ENCODE results near the gene TAOK2.
"Not testable (repeated sequence)": the region's sequence is repeated elsewhere in the genome, so short reads cannot be mapped to it uniquely, and the experiment has no call there.

Gene TAOK2

DNA sequence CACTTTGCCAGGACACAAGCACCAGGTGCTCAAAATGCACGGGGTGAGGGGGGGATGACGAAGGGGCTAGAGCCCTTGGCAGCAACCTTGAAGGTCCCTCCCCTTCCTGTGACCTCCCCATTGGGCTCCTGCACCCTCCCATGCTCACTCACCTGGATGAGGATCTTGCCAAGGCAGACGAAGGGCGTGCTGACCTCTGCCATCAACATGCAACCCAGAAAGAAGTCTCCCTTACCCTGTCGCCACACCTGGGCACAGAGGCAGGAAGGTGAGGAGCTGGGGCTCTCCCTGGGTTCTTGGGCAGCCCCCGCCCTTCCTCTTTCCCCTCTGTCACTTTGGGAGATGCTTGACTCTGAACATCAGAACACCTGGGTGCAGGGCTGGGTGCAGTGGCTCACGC is 51.9 kb downstream of the TAOK2 start:
- DNase-seq: no peak

DNA sequence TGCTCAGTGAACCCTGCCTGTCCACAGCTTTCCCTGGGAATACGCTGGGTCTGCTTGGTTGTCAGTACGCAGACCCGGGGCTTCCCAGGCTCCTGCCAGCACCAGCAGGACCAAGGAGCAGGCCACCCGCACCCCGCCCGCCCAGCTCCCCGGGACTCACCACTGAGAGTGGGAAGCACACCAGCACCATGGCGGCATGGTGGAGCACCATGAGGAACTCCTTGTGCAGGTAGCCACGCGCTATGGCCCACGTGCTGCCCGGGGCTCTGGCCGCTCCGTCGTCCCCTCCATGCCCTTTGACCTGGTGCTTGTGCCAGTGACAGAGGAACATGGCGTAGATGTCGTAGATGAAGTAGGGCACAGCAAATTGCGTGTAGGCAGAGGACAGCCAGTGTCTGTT is 52.8 kb downstream of the TAOK2 start:
- no peak for DNase-seq

DNA sequence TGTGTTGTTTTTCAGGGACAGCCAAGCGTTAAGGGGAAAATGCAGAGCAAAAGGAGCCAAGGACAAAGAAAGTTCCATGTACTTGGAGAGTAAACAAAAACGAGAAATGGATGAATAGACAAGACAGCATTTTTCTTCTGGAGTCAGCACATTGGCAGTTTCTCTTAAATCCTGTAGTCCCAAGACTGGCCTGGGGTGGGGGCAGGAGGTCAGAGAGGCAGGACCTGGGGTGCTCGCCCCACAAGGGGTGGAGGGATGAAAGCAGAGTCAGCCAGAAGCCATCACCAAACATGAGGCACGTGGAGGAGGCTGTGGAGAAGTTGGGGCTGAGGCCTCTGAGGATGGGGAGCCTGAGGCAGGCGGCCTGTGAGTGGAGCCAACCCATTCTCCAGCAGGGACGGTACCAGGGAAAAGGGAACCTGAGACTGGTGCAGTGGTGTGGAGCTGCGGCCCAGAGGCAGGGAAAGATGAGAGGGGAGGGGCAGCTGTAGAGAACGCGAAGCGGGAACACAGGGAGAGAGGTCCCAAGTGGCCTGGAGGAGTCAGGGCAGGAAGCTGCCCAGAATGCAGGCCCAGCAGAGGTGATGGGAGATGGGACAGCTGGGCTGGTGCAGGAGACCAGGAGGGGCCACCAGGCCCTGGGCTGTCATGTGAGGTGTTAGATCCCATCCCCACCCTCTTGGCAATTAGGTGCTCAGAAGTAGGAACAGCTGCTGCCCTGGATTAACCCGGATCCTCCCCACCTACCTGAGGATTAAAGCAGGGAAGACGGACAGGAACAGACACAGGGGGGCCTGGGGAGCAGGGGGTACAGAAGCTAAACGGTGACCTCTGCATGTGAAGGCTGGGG is 54.1 kb downstream of the TAOK2 start:
- DNase-seq: no peak

DNA sequence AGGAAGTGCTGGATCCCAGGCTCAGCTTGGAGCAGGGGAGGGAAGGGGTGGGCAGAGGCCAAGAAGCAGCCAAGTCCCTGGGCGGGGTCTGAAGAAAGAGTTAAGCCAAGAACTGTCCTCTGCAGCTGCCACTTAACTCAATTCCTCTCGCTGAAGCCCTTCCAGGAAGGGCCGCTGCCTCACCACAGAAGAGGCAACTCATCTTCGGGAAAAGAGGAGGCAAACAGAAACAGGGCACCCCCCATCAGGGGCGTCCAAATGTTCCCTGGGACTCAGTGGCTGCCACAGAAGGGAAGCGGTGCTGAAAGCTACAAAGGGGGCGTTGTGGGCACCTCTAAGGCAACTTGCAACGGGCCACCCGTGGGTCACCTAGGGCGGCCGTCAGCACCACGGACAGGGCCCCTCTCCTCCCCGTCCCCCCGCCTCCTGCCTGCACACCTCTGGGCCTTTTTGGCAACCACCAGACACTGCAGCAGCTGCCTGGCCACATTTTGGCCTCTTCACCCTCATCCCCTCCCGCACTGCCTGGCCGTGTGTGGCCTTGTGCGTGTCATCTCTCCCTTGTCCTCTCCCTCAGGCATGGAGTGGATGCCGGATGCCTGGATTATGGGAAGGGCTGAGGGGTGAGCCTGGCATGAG is 54.9 kb downstream of the TAOK2 start:
- DNase-seq: no peak

DNA sequence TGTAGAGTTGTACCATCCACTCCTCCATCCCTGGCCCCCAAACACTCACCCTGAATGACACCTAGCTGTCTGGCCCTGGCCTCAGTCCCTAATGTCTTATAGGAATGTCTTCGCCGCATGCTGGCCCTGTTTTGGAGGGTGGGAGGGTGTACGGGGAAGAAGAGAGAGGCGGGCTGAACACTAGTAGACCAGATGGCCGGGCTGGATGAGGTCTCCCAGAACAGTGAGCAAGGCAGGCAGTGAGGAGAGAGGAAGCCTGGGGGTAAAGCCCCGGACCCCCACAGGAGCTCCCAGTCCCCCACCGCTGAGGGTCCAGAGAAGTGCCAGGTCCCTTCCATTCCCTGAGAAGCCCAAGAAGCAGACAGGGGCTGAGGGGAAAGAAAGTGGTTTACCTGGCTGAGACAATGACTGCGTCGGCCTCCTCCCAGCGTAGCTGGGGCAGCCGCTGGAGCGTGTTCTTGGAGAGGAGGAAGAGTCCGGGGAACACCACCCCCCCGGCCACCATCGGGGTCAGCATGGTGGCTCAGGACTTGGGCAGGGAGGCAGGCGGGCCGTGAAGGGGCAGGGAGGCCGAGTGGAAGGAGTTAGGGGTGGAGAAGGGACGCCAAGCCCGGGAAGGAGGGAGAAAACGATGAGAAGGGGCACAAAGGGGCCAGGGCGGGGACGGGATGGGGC is 56.5 kb downstream of the TAOK2 start:
- peak in 2 of 3 experiments; percentile 37 to 41 for DNase-seq

DNA sequence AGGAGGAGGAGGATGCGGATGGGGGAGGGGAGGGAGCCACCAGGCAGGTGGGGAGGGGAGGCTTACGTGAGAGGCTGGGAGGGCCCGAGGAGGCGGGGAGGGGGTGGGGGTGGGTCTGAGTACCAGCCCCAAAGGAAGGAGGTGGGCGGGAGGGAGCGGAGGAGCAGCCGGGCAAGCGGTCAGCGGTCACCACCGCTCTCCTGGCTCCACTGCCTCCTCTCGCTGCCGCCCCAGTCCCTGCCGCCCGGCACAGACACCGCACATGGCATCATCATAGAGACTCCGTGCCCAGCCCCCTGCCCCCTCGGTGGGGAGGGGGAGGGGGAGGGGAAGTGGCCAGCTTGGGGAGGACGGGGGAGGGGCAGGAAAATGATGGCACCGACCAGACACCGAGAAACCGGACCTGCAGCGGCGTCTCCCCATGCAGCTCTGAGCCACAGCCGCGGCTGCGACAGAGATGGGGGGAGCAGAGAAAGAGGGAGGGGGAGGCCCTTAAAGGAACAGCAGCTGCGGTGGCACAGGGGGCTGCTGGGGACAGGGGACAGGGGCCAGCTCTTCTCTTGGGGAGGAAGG is 57.3 kb downstream of the TAOK2 start, which contains the start of gene TLCD3B:
TSS of gene TLCD3B (minus strand) at position 431 of the 573 bp plus-strand sequence. CDS start 744 bp downstream, outside the sequence.
- peak in 2 of 3 experiments; percentile 55 to 81 for DNase-seq

DNA sequence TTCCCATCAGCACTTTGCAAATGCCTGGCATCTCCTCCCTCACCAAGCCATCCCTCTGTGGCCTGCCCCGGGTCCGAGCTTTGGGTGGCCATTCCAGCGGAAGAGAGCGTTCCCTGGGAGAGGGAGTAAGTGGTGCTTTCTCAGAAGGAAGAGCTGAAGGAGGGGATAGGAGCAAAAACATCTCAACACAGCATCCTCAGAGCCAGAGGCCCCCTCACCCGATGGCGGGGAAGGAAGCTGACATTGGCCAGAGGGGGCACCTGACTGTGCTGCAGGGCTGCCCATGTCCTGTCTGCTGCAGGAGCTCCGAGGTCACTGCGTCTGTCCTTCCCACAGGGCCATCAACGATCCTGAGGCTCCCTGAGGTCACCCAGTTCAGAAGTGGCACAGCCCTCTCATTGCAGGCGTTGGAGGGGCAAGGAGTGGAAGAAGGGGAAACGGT is 57.8 kb downstream of the TAOK2 start:
- peak in 2 of 3 experiments; percentile 29 to 46 for DNase-seq

DNA sequence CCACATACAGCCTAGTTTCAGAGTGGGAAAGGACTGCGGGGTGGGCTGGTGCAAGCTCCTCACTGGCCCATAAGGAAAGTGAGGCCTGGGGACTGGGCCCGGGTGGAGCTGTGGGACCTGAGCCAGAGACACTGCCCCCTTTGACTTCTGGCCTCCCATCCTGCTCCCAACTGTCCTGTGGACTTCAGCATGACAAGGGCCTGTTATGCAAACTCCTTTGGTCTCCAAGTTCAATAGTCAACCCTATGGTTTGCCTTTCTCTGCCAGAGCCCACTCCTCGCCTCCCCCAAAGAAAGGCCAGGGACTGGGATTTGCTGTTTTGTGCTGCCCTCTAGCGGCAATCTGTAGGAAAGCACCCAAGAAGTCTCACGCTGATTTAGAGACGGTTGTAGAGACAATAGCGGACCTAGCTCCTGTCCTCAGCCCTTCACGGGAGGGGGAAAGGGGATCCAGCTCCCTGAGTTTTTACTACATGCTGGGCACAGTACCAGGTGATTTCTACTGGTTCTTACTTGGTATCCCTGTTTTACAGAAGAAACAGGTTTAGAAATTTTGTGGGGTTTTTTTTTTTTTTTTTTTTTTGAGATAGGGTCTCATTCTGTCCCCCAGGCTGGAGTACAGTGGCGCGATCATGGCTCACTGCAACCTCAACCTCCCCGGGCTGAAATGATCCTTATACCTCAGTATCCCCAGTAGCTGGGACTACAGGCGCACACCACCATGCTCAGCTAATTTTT is 58.6 kb downstream of the TAOK2 start:
- peak; percentile 70 to 90 (median 71) for DNase-seq

DNA sequence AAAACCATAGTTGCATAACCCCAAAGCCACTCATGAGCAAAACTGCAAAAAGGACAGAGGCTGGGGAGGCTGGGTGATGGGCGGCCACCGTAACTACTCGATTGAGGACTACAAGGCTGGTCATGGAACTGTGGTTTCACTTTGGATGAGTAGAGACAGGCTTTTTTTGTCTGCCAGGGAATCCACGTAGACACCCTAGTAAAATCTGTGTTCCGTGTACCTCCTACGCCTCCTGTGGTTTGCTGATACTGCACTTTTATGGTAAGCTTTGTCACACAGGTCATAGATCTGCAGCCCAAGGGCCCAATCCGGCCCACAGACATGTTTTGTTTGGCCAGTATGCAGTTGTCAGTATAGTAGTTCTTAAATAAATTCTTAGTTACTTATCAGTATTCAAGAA is 59.6 kb downstream of the TAOK2 start:
- no peak for DNase-seq

DNA sequence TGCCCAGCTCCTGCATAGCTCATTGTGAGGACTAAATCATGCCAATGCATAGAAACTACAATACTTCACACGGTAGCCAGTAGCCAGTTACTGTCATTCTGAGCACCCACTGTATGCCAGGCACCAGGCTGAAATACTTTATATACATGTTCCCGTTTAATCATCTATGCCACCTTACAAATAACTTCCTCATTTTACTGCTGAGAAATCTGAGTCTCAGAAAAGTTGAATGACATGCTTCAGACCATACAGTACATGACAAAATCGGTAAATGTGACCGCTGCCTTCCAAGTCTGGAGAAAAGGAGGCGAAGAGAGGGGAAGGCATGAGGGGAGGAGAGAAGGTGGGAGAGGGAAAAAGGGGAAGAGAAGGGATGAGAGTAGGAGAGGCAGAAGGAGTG is 66.6 kb downstream of the TAOK2 start:
- DNase-seq: no peak

DNA sequence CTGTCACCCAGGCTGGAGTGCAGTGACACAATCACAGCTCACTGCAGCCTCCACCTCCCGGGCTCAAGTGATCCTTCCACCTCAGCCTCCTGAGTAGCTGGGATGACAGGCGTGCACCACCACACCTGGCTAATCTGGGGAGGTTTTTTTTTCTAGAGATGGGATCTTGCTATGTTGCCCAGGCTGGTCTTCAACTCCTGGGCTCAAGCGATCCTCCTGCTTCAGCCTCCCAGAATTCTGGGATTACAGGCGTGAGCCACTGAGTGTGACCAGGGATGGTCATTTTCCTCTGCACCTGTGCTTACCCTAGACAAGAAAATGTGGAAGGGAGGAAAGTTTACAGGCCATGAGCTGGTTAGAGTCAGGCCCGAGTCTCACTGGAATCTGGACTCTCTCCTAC is 67.0 kb downstream of the TAOK2 start:
- not testable (repeated sequence) for DNase-seq

DNA sequence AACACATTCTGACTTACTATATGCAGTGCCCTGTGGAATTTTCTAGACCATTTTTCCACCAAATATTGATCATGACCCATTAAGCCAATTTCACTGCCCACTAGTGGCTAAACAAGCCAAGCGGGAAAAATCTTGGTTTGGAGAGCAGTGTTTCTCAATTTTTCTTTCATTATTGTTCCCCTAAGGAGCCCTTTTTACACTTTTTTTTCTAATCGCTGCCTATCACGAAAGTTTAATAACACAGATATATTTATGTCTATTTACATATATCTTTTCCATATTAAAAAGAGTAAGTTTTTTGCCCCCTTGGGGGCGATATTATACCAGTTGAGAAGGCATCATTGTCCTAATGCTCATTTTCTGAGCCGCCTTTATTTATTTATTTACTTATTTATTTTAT is 68.2 kb downstream of the TAOK2 start:
- DNase-seq: peak in 1 of 3 experiments; percentile 51
